Upper lobe of left lung (tissue), 4 donors: ENCODE results near the gene SCFD2.

ENCODE experiments used
- EP300 ChIP-seq, 4 donors: sonication (generic); formaldehyde crosslinking; IDR thresholded peaks; one replicate each; pipeline ENCODE4 v1.5.1; 2017; ENCODE audit warnings: antibody characterized with exemption in 4 of 4, control low read depth in 2 of 4
- POLR2A ChIP-seq, 4 donors: fragments of 450-650 bp; IDR thresholded peaks; one replicate each; pipeline ENCODE4 v1.5.1; 2016 to 2017; ENCODE audit warnings: antibody characterized with exemption in 4 of 4, mild to moderate bottlenecking in 2 of 4
- POLR2AphosphoS5 ChIP-seq, 2 donors: sonication (generic); formaldehyde crosslinking; IDR thresholded peaks; one replicate each; pipeline ENCODE4 v1.5.1; 2017; ENCODE audit warnings: antibody characterized with exemption in 2 of 2
- TF ChIP-seq, protein P1 (sequence below), 6 experiments: fragments of 450-650 bp in 4 of 6; fragments of 200-600 bp in 2 of 6; sonication (generic) in 2 of 6; IDR thresholded peaks; one replicate each; pipeline ENCODE4 v1.5.1; 2016 to 2019; ENCODE audit warnings: antibody characterized with exemption in 6 of 6

DNA sequence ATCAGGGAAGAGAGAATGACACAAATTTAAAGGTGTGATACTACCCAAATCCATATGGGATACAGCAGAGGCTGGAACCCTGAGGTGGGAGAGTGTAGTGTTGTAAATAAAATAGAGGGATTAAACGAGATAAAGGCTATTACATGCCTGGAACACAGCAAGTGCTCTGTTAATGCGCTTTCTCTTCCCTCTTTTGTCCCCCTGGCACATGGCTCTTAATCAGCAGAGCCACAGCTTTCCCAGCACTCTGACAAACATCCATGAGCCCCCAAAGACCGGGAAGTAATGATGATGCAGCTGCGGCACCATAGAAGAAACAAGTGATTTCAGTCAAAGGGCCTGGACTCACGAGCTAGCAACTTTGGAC lies 417.8 kb downstream of the SCFD2 start:
- TF ChIP-seq POLR2A (IDR thresholded peaks at IDR 0.05) (no peak), EP300 (IDR thresholded peaks at IDR 0.05) (no peak), POLR2AphosphoS5 (IDR thresholded peaks at IDR 0.05) (no peak)
- TF ChIP-seq, protein P1, sequence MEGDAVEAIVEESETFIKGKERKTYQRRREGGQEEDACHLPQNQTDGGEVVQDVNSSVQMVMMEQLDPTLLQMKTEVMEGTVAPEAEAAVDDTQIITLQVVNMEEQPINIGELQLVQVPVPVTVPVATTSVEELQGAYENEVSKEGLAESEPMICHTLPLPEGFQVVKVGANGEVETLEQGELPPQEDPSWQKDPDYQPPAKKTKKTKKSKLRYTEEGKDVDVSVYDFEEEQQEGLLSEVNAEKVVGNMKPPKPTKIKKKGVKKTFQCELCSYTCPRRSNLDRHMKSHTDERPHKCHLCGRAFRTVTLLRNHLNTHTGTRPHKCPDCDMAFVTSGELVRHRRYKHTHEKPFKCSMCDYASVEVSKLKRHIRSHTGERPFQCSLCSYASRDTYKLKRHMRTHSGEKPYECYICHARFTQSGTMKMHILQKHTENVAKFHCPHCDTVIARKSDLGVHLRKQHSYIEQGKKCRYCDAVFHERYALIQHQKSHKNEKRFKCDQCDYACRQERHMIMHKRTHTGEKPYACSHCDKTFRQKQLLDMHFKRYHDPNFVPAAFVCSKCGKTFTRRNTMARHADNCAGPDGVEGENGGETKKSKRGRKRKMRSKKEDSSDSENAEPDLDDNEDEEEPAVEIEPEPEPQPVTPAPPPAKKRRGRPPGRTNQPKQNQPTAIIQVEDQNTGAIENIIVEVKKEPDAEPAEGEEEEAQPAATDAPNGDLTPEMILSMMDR (IDR thresholded peaks at IDR 0.05): no peak
